K562 (cell line): ENCODE data around the gene GPSM3. TPM values are rescaled to one million over a fixed set of nuclear protein-coding genes. Genes with fewer than 3 reads are reported as not detected.

ENCODE experiments used
- ARHGAP35 ChIP-seq: fragments of 450-650 bp; IDR thresholded peaks from 2 replicates; pipeline ENCODE4 v1.6.1; 2018; ENCODE audit not compliant: partially characterized antibody
- FOXA3 ChIP-seq, 2 experiments: fragments of 450-650 bp in 1 of 2; sonication (generic) in 1 of 2; formaldehyde crosslinking; IDR thresholded peaks in 1 of 2; conservative IDR thresholded peaks in 1 of 2; 2 replicates each; pipeline versions ENCODE4 v1.4.0 to v1.8.0; 2020 to 2022; ENCODE audit warnings: mild to moderate bottlenecking in 2 of 2, missing genetic modification reagents in 1 of 2
- FOXP1 ChIP-seq: sonication (generic); formaldehyde crosslinking; IDR thresholded peaks from 2 replicates; pipeline ENCODE4 v1.8.0; 2022; ENCODE audit warnings: mild to moderate bottlenecking, missing genetic modification reagents
- GABPA ChIP-seq: fragments of 200-800 bp; sonication (Bioruptor generic); conservative IDR thresholded peaks from 2 replicates; pipeline ENCODE4 v1.6.1; 2016; ENCODE audit warnings: low read depth, missing genetic modification characterization, missing compliant biosample characterization
- HMGN3 ChIP-seq: IDR thresholded peaks from 2 replicates; pipeline ENCODE4 v1.6.1; 2011; ENCODE audit warnings: borderline replicate concordance, low read depth, mild to moderate bottlenecking, mixed read lengths, low read length; ENCODE audit not compliant: insufficient read length; ENCODE audit errors: extremely low read depth
- HSF4 ChIP-seq: fragments of 250-450 bp; sonication (Bioruptor Pico); IDR thresholded peaks from 2 replicates; pipeline ENCODE4 v2.1.2; 2022; ENCODE audit warnings: mild to moderate bottlenecking, moderate library complexity, borderline replicate concordance
- LCOR ChIP-seq: sonication (generic); formaldehyde crosslinking; IDR thresholded peaks from 2 replicates; pipeline ENCODE4 v1.8.0; 2022; ENCODE audit warnings: mild to moderate bottlenecking, missing genetic modification reagents
- NFATC3 ChIP-seq: fragments of 450-650 bp; IDR thresholded peaks from 2 replicates; pipeline ENCODE4 v1.6.1; 2017; ENCODE audit warnings: mild to moderate bottlenecking
- NFXL1 ChIP-seq: fragments of 450-650 bp; formaldehyde crosslinking; IDR thresholded peaks from 2 replicates; pipeline ENCODE4 v1.4.0; 2021; ENCODE audit warnings: mild to moderate bottlenecking
- POLR2G ChIP-seq: fragments of 200-400 bp; formaldehyde crosslinking; IDR thresholded peaks from 2 replicates; pipeline ENCODE4 v1.6.1; 2017; ENCODE audit warnings: low read depth, mild to moderate bottlenecking, antibody characterized with exemption, low read length, moderate library complexity
- PTRF ChIP-seq: fragments of 450-650 bp; IDR thresholded peaks from 2 replicates; pipeline ENCODE4 v1.6.1; 2016; ENCODE audit warnings: mild to moderate bottlenecking, missing genetic modification characterization, missing compliant biosample characterization
- RBBP5 ChIP-seq: fragments of 200-600 bp; sonication (generic); IDR thresholded peaks from 2 replicates; pipeline ENCODE4 v1.6.1; 2012; ENCODE audit warnings: borderline replicate concordance, mild to moderate bottlenecking, low read length, control low read depth, inconsistent platforms; ENCODE audit not compliant: insufficient read depth, poor library complexity, severe bottlenecking
- RBFOX2 ChIP-seq: fragments of 200-400 bp; formaldehyde crosslinking; IDR thresholded peaks from 2 replicates; pipeline ENCODE4 v1.6.1; 2017; ENCODE audit warnings: low read depth, mild to moderate bottlenecking, low read length, moderate library complexity
- RBM14 ChIP-seq: fragments of 200-400 bp; formaldehyde crosslinking; IDR thresholded peaks from 2 replicates; pipeline ENCODE4 v1.6.1; 2018; ENCODE audit warnings: low read depth, mild to moderate bottlenecking, low read length, moderate library complexity, borderline replicate concordance; ENCODE audit not compliant: insufficient read depth
- RBM22 ChIP-seq: fragments of 200-400 bp; formaldehyde crosslinking; IDR thresholded peaks from 2 replicates; pipeline ENCODE4 v1.6.1; 2018; ENCODE audit warnings: low read length, low read depth; ENCODE audit not compliant: poor library complexity, severe bottlenecking
- RBM39 ChIP-seq: fragments of 200-400 bp; formaldehyde crosslinking; optimal IDR thresholded peaks from 2 replicates; pipeline ENCODE3; 2018; ENCODE audit warnings: low read depth, low read length
- SREBF2 ChIP-seq: sonication (generic); formaldehyde crosslinking; IDR thresholded peaks from 2 replicates; pipeline ENCODE4 v1.4.0; 2020; ENCODE audit warnings: mild to moderate bottlenecking, missing genetic modification reagents
- TCF15 ChIP-seq: fragments of 250-450 bp; sonication (Bioruptor Pico); IDR thresholded peaks from 2 replicates; pipeline ENCODE4 v1.8.0; 2022; ENCODE audit warnings: moderate library complexity, mild to moderate bottlenecking, inconsistent platforms
- TEAD1 ChIP-seq, 2 experiments: fragments of 450-650 bp in 1 of 2; sonication (generic) in 1 of 2; formaldehyde crosslinking; IDR thresholded peaks; 2 replicates each; pipeline versions ENCODE4 v1.4.0 to v1.8.0; 2020 to 2022; ENCODE audit warnings: mild to moderate bottlenecking in 2 of 2, missing genetic modification reagents in 1 of 2
- USF1 ChIP-seq: sonication (generic); formaldehyde crosslinking; IDR thresholded peaks from 2 replicates; pipeline ENCODE4 v1.9.0; 2022; ENCODE audit warnings: mild to moderate bottlenecking, missing genetic modification reagents
- ZNF384 ChIP-seq: IDR thresholded peaks from 2 replicates; pipeline ENCODE4 v1.6.1; 2012; ENCODE audit warnings: low read depth, low read length, improper control_type of control experiment
- polyA plus RNA-seq, 8 experiments: library from polyadenylated mRNA; depleted of rRNA in 4 of 8; stranded (reverse) in 5 of 8; unstranded in 3 of 8; fragments of >200 nt; fragmentation: Nextera tagmentation in 2 of 8; fragmentation: Illumina TruSeq in 1 of 8; extraction: Ambion mirVana in 2 of 8; extraction: Trizol in 1 of 8; gene quantifications; 2 replicates each; pipeline versions ENCODE4 v1.2.1 to v1.2.3, GENCODE V29; 2011 to 2014; ENCODE audit warnings: inconsistent platforms in 1 of 8, missing spikeins in 1 of 8
- total RNA-seq, 7 experiments: library from RNA; depleted of rRNA in 6 of 7; stranded (reverse); fragments of >200 nt in 6 of 7; fragmentation: Illumina TruSeq in 2 of 7; extraction: Trizol in 2 of 7; gene quantifications; 2 replicates each; pipeline versions ENCODE4 v1.2.1 to v1.2.3, GENCODE V29; 2011 to 2021; ENCODE audit warnings: low replicate concordance in 1 of 7
- TF ChIP-seq, protein P1 (sequence below): fragments of 450-650 bp; IDR thresholded peaks from 2 replicates; pipeline ENCODE4 v1.6.1; 2016; ENCODE audit warnings: borderline replicate concordance
- TF ChIP-seq, protein P2 (sequence below): fragments of 450-650 bp; formaldehyde crosslinking; IDR thresholded peaks from 2 replicates; pipeline ENCODE4 v1.4.0; 2020; ENCODE audit warnings: mild to moderate bottlenecking, moderate library complexity

GPSM3 gene
- total and polyA plus RNA-seq, 9 of the 15 experiments (the other 6 are each of a cell fraction or from before 2014, with no cell fraction given), result 5.3 to 42.6 (median 24.4) TPM

GRCh38 chr6:32167154-32167760 lies 25.2 kb downstream of the GPSM3 start (continued):
- peak; percentile 38 for TF ChIP-seq RBM22
- TF ChIP-seq NFXL1 (CRISPR knock-in tag), result no peak
- 0 out of 2 replicates have a peak, but pooled peaks have one; percentile 8 for TF ChIP-seq FOXP1 (CRISPR knock-in tag)
- TF ChIP-seq, protein P1, sequence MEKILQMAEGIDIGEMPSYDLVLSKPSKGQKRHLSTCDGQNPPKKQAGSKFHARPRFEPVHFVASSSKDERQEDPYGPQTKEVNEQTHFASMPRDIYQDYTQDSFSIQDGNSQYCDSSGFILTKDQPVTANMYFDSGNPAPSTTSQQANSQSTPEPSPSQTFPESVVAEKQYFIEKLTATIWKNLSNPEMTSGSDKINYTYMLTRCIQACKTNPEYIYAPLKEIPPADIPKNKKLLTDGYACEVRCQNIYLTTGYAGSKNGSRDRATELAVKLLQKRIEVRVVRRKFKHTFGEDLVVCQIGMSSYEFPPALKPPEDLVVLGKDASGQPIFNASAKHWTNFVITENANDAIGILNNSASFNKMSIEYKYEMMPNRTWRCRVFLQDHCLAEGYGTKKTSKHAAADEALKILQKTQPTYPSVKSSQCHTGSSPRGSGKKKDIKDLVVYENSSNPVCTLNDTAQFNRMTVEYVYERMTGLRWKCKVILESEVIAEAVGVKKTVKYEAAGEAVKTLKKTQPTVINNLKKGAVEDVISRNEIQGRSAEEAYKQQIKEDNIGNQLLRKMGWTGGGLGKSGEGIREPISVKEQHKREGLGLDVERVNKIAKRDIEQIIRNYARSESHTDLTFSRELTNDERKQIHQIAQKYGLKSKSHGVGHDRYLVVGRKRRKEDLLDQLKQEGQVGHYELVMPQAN, result 0 out of 2 replicates have a peak, but pooled peaks have one; percentile 39
- TF ChIP-seq SREBF2 (CRISPR knock-in tag), result no peak
- peak; percentile 41; the same call in 1 of the 2 replicates for TF ChIP-seq USF1 (CRISPR knock-in tag)
- no peak for TF ChIP-seq GABPA
- TF ChIP-seq ZNF384, result no peak
- peak in 1 of 2 experiments; percentile 57; a peak in 1 of 4 replicates for TF ChIP-seq TEAD1 (CRISPR knock-in tag; IDR thresholded peaks at IDR 0.05)
- TF ChIP-seq PTRF (tag), result 0 out of 2 replicates have a peak, but pooled peaks have one; percentile 19
- TF ChIP-seq, protein P2, sequence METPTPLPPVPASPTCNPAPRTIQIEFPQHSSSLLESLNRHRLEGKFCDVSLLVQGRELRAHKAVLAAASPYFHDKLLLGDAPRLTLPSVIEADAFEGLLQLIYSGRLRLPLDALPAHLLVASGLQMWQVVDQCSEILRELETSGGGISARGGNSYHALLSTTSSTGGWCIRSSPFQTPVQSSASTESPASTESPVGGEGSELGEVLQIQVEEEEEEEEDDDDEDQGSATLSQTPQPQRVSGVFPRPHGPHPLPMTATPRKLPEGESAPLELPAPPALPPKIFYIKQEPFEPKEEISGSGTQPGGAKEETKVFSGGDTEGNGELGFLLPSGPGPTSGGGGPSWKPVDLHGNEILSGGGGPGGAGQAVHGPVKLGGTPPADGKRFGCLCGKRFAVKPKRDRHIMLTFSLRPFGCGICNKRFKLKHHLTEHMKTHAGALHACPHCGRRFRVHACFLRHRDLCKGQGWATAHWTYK (CRISPR knock-in tag), result no peak
- TF ChIP-seq POLR2G, result peak; percentile 64
- peak; percentile 55 for TF ChIP-seq HMGN3
- 0 out of 2 replicates have a peak, but pooled peaks have one; percentile 3 for TF ChIP-seq LCOR (CRISPR knock-in tag)
- TF ChIP-seq RBM39, result peak; percentile 28
- TF ChIP-seq RBM14, result peak; percentile 89; the same call in 1 of the 2 replicates
- peak; percentile 30; the same call in 1 of the 2 replicates for TF ChIP-seq TCF15 (CRISPR knock-in tag)
- no peak for TF ChIP-seq HSF4 (CRISPR knock-in tag)
- TF ChIP-seq NFATC3, result no peak
- peak; percentile 79 for TF ChIP-seq ARHGAP35
- TF ChIP-seq FOXA3 (CRISPR knock-in tag; conservative IDR thresholded peaks at IDR 0.05 in 1 of 2, IDR thresholded peaks at IDR 0.05 in 1 of 2), result peak in 1 of 2 experiments; percentile 67; a peak in 1 of 4 replicates
- peak; percentile 68 for TF ChIP-seq RBFOX2
- peak; percentile 7 for TF ChIP-seq RBBP5
